Karpas-422 (cell line): ENCODE results near the gene MCU. TPM values are rescaled to one million over a fixed set of nuclear protein-coding genes. Genes with fewer than 3 reads are reported as not detected.
A peak's percentile ranks its signal among the peaks of the same experiment; 100 is the strongest.

Source experiments
- DNase-seq: peaks from one replicate; pipeline ENCODE4 v3.0.0-alpha.2; 2015
- H2AFZ ChIP-seq: fragments of 200-600 bp; sonication (generic); 2 replicates; pipeline ENCODE4 v1.6.1; 2014; ENCODE audit warnings: antibody characterized with exemption, low read length, mixed read lengths
- H3K27ac ChIP-seq: fragments of 200-600 bp; sonication (generic); 2 replicates; pipeline ENCODE4 v1.5.1; 2014; ENCODE audit warnings: mild to moderate bottlenecking, low read length, moderate library complexity
- H3K27me3 ChIP-seq: fragments of 200-600 bp; sonication (generic); 2 replicates; pipeline ENCODE4 v1.6.1; 2014; ENCODE audit warnings: low read length, mixed read lengths
- H3K36me3 ChIP-seq: fragments of 200-600 bp; sonication (generic); 2 replicates; pipeline ENCODE4 v1.6.1; 2014; ENCODE audit warnings: low read length, mixed read lengths; ENCODE audit not compliant: insufficient read depth
- H3K4me1 ChIP-seq: fragments of 200-600 bp; sonication (generic); 2 replicates; pipeline ENCODE4 v1.6.1; 2014; ENCODE audit warnings: mild to moderate bottlenecking, low read length, mixed read lengths
- H3K4me2 ChIP-seq: fragments of 200-600 bp; sonication (generic); 2 replicates; pipeline ENCODE4 v1.6.1; 2014; ENCODE audit warnings: low read length, low read depth, mild to moderate bottlenecking; ENCODE audit not compliant: poor library complexity, severe bottlenecking
- H3K4me3 ChIP-seq: fragments of 200-600 bp; sonication (generic); 2 replicates; pipeline ENCODE4 v1.5.1; 2014; ENCODE audit warnings: mild to moderate bottlenecking, antibody characterized with exemption, low read length, mixed read lengths
- H3K79me2 ChIP-seq: fragments of 200-600 bp; sonication (generic); 2 replicates; pipeline ENCODE4 v1.6.1; 2014; ENCODE audit warnings: mild to moderate bottlenecking, low read length, mixed read lengths
- H3K9ac ChIP-seq: fragments of 200-600 bp; sonication (generic); 2 replicates; pipeline ENCODE4 v1.6.0; 2014; ENCODE audit warnings: low read length
- H3K9me2 ChIP-seq: fragments of 200-600 bp; sonication (generic), shearing (Covaris generic); replicated peaks from 2 replicates; pipeline ENCODE4 v1.6.0; 2014; ENCODE audit warnings: mild to moderate bottlenecking, low read length, moderate library complexity; ENCODE audit not compliant: insufficient read depth
- H3K9me3 ChIP-seq: fragments of 300-700, 200-600 bp; sonication (generic); 2 replicates; pipeline ENCODE4 v1.6.1; 2014; ENCODE audit warnings: low read length, mixed read lengths
- H4K20me1 ChIP-seq: fragments of 200-600 bp; sonication (generic); 2 replicates; pipeline ENCODE4 v1.6.1; 2014; ENCODE audit warnings: mild to moderate bottlenecking, antibody characterized with exemption, low read length, low read depth; ENCODE audit not compliant: insufficient read depth
- total RNA-seq: library from RNA; depleted of rRNA; stranded (reverse); fragments of >200 nt; shearing (Covaris generic); gene quantifications from 2 replicates; pipeline ENCODE4 v1.2.3, GENCODE V29; 2014; ENCODE audit warnings: low replicate concordance

MCU gene
- total RNA-seq, 1 experiment from 2014 or later, result 41.3 TPM

GRCh38 chr10:72689660-72690059 lies 2.3 kb upstream of the MCU start:
- Histone ChIP-seq H3K9me2 (no peaks in the 10 kb centered on the region), H3K27ac (no peak overlapping the region), H3K4me1 (peaks cover 29% of the 10 kb centered on the region), H3K9me3 (no peaks in the 10 kb centered on the region), H4K20me1 (no peaks in the 10 kb centered on the region), H3K9ac (no peak overlapping the region), H3K4me2 (no peak overlapping the region), H3K36me3 (no peaks in the 10 kb centered on the region), H3K4me3 (no peak overlapping the region), H3K79me2 (peaks cover 23% of the 10 kb centered on the region), H2AFZ (no peak overlapping the region), H3K27me3 (no peaks in the 10 kb centered on the region)
- DNase-seq, result no peak

- Histone ChIP-seq H3K4me3 (no peak overlapping the region), H3K9ac (no peak overlapping the region), H3K9me2 (no peaks in the 10 kb centered on the region)
These were observed 1.7 kb upstream of the MCU start for GRCh38 chr10:72690071-72690755.

GRCh38 chr10:72691470-72691862 lies 477 bp upstream of the MCU start:
- Histone ChIP-seq H3K9ac (peak overlapping the region; percentile 51), H2AFZ (peak overlapping the region; percentile 99), H3K27me3 (no peaks in the 10 kb centered on the region), H3K4me2 (peak overlapping the region; percentile 76), H3K4me3 (peak overlapping the region; percentile 83), H3K9me3 (no peaks in the 10 kb centered on the region), H3K4me1 (peaks cover 38% of the 10 kb centered on the region), H3K79me2 (peaks cover 39% of the 10 kb centered on the region), H3K36me3 (no peaks in the 10 kb centered on the region), H4K20me1 (no peaks in the 10 kb centered on the region), H3K27ac (no peak overlapping the region), H3K9me2 (no peaks in the 10 kb centered on the region)
- DNase-seq, result no peak

More at GRCh38 chr10:72690071-72690755, 1.7 kb upstream of the MCU start:
- H3K27ac ChIP-seq, result no peak overlapping the region
- H2AFZ ChIP-seq, result no peak overlapping the region
- H3K79me2 ChIP-seq, result peaks cover 28% of the 10 kb centered on the region
- H3K9me3 ChIP-seq, result no peaks in the 10 kb centered on the region
- no peaks in the 10 kb centered on the region for H3K36me3 ChIP-seq
- peaks cover 34% of the 10 kb centered on the region for H3K4me1 ChIP-seq
- no peaks in the 10 kb centered on the region for H4K20me1 ChIP-seq
- H3K27me3 ChIP-seq, result no peaks in the 10 kb centered on the region
- DNase-seq, result no peak
- H3K4me2 ChIP-seq, result no peak overlapping the region

GRCh38 chr10:72692744-72692993 lies 726 bp downstream of the MCU start:
- H3K4me2 ChIP-seq, result peak overlapping the region; percentile 76
- peaks cover 49% of the 10 kb centered on the region for H3K79me2 ChIP-seq
- H3K9me2 ChIP-seq, result no peaks in the 10 kb centered on the region
- no peaks in the 10 kb centered on the region for H3K27me3 ChIP-seq
- peak overlapping the region; percentile 35; the same call in 1 of the 2 replicates for H2AFZ ChIP-seq
- no peaks in the 10 kb centered on the region for H3K36me3 ChIP-seq
- DNase-seq, result no peak
- H4K20me1 ChIP-seq, result no peaks in the 10 kb centered on the region
- peak overlapping the region; percentile 92 for H3K9ac ChIP-seq
- peak overlapping the region; percentile 45; the same call in 1 of the 2 replicates for H3K27ac ChIP-seq
- peaks cover 38% of the 10 kb centered on the region for H3K4me1 ChIP-seq
- H3K9me3 ChIP-seq, result no peaks in the 10 kb centered on the region
- peak overlapping the region; percentile 83 for H3K4me3 ChIP-seq

GRCh38 chr10:72692994-72693781 lies 1.2 kb downstream of the MCU start:
- H3K4me1 ChIP-seq, result peaks cover 34% of the 10 kb centered on the region
- H3K27me3 ChIP-seq, result no peaks in the 10 kb centered on the region
- H3K9me3 ChIP-seq, result no peaks in the 10 kb centered on the region
- DNase-seq, result peak; percentile 65
- peak overlapping the region; percentile 76 for H3K4me2 ChIP-seq
- peak overlapping the region; percentile 92 for H3K9ac ChIP-seq
- no peaks in the 10 kb centered on the region for H3K36me3 ChIP-seq
- H2AFZ ChIP-seq, result peak overlapping the region; percentile 35; the same call in 1 of the 2 replicates
- peaks cover 54% of the 10 kb centered on the region for H3K79me2 ChIP-seq
- no peaks in the 10 kb centered on the region for H4K20me1 ChIP-seq
- peak overlapping the region; percentile 83 for H3K4me3 ChIP-seq
- H3K9me2 ChIP-seq, result no peaks in the 10 kb centered on the region
- H3K27ac ChIP-seq, result peak overlapping the region; percentile 45; the same call in 1 of the 2 replicates

GRCh38 chr10:72694476-72695369 lies 2.8 kb downstream of the MCU start:
- peak; percentile 49 for DNase-seq
- H2AFZ ChIP-seq, result no peak overlapping the region
- peaks cover 70% of the 10 kb centered on the region for H3K79me2 ChIP-seq

GRCh38 chr10:72695496-72695895 lies 3.6 kb downstream of the MCU start:
- peaks cover 33% of the 10 kb centered on the region for H3K4me1 ChIP-seq
- H3K27me3 ChIP-seq, result no peaks in the 10 kb centered on the region
- H3K36me3 ChIP-seq, result no peaks in the 10 kb centered on the region
- H3K9ac ChIP-seq, result peak overlapping the region; percentile 19; the same call in 1 of the 2 replicates
- no peak overlapping the region for H3K4me3 ChIP-seq
- H3K27ac ChIP-seq, result no peak overlapping the region
- H3K79me2 ChIP-seq, result peaks cover 77% of the 10 kb centered on the region
- H3K9me2 ChIP-seq, result no peaks in the 10 kb centered on the region
- no peaks in the 10 kb centered on the region for H4K20me1 ChIP-seq
- H3K9me3 ChIP-seq, result no peaks in the 10 kb centered on the region
- DNase-seq, result no peak
- H3K4me2 ChIP-seq, result no peak overlapping the region
- H2AFZ ChIP-seq, result no peak overlapping the region

More at GRCh38 chr10:72694476-72695369, 2.8 kb downstream of the MCU start:
- peaks cover 33% of the 10 kb centered on the region for H3K4me1 ChIP-seq
- peak overlapping the region; percentile 92; the same call in 1 of the 2 replicates for H3K9ac ChIP-seq
- H3K9me2 ChIP-seq, result no peaks in the 10 kb centered on the region
- H3K9me3 ChIP-seq, result no peaks in the 10 kb centered on the region
- H3K36me3 ChIP-seq, result no peaks in the 10 kb centered on the region
- no peaks in the 10 kb centered on the region for H4K20me1 ChIP-seq
- peak overlapping the region; percentile 83 for H3K4me3 ChIP-seq
- H3K4me2 ChIP-seq, result peak overlapping the region; percentile 76
- peak overlapping the region; percentile 21; the same call in 1 of the 2 replicates for H3K27ac ChIP-seq
- H3K27me3 ChIP-seq, result no peaks in the 10 kb centered on the region
